ENCODE measurements around the gene IQSEC1.

DNA sequence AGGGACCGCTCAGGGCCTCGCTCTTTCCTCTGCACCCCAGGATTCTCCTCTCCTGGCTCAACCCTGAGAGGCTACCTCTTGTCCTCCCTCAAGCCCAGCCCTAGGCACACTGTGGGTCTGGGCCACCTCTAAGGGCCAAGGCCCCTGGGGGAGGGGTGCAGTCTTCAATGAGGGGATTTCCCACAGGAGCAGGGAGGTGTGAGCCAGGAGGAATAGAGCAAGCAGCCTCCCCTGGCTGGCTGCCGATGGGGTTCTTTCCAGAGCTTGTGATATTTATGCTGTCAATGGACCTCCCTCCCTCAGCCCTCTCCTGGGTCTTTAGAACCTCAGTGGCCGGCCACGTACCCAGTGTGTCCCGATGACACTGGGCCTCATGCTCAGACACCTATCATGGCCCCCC lies 132.4 kb downstream of the IQSEC1 start:
- no peak for TF ChIP-seq EZH2 (IDR thresholded peaks at IDR 0.05; ENCODE audit: borderline replicate concordance)
- TF ChIP-seq, protein P1, sequence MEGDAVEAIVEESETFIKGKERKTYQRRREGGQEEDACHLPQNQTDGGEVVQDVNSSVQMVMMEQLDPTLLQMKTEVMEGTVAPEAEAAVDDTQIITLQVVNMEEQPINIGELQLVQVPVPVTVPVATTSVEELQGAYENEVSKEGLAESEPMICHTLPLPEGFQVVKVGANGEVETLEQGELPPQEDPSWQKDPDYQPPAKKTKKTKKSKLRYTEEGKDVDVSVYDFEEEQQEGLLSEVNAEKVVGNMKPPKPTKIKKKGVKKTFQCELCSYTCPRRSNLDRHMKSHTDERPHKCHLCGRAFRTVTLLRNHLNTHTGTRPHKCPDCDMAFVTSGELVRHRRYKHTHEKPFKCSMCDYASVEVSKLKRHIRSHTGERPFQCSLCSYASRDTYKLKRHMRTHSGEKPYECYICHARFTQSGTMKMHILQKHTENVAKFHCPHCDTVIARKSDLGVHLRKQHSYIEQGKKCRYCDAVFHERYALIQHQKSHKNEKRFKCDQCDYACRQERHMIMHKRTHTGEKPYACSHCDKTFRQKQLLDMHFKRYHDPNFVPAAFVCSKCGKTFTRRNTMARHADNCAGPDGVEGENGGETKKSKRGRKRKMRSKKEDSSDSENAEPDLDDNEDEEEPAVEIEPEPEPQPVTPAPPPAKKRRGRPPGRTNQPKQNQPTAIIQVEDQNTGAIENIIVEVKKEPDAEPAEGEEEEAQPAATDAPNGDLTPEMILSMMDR (IDR thresholded peaks at IDR 0.05; ENCODE audit: poor library complexity) = no peak

All from hepatocyte (in vitro differentiated cells).